Lung (tissue), 12 donors: ENCODE data around the gene PPP1R1C. TPM values are rescaled to one million over a fixed set of nuclear protein-coding genes. Genes with fewer than 3 reads are reported as not detected.
A peak's percentile ranks its signal among the peaks of the same experiment; 100 is the strongest.

ENCODE experiments used
- ATAC-seq: fragments of 200-7000 bp; cut with Tn5 transposase; one replicate; pipeline ENCODE4 v1.9.1; 2020; ENCODE audit warnings: moderate number of reproducible peaks; ENCODE audit not compliant: insufficient read depth, low FRiP score
- DNase-seq, 3 donors: peaks; one replicate each; pipeline ENCODE4 v3.0.0-alpha.2; 2013 to 2017
- H3K27ac ChIP-seq, 2 donors: one replicate each; pipeline ENCODE4 v1.5.1; 2013; ENCODE audit warnings: mild to moderate bottlenecking in 2 of 2, moderate library complexity in 2 of 2, control low read depth in 1 of 2, inconsistent platforms in 1 of 2, low read depth in 1 of 2, low read length in 1 of 2
- H3K27me3 ChIP-seq, 3 donors: one replicate each; pipeline ENCODE4 v1.5.1; 2013; ENCODE audit warnings: low read length in 2 of 3; ENCODE audit not compliant: control insufficient read depth in 3 of 3, insufficient read depth in 3 of 3
- H3K36me3 ChIP-seq, 4 donors: one replicate each; pipeline ENCODE4 v1.5.1; 2013; ENCODE audit warnings: low read length in 4 of 4, mild to moderate bottlenecking in 1 of 4, moderate library complexity in 1 of 4; ENCODE audit not compliant: control insufficient read depth in 4 of 4, insufficient read depth in 4 of 4
- H3K4me1 ChIP-seq, 5 donors: one replicate each; pipeline ENCODE4 v1.5.1; 2013; ENCODE audit warnings: low read length in 5 of 5, mild to moderate bottlenecking in 2 of 5, moderate library complexity in 1 of 5; ENCODE audit not compliant: control insufficient read depth in 5 of 5, insufficient read depth in 5 of 5
- H3K4me3 ChIP-seq: one replicate; pipeline ENCODE4 v1.5.1; 2013; ENCODE audit warnings: mild to moderate bottlenecking, control low read depth, moderate library complexity
- H3K9ac ChIP-seq, 2 donors: one replicate each; pipeline ENCODE4 v1.5.1; 2013; ENCODE audit warnings: low read length in 2 of 2, control low read depth in 1 of 2; ENCODE audit not compliant: insufficient read depth in 1 of 2
- H3K9me3 ChIP-seq, 4 donors: one replicate each; pipeline ENCODE4 v1.5.1; 2013; ENCODE audit warnings: low read length in 3 of 4, mild to moderate bottlenecking in 1 of 4, moderate library complexity in 1 of 4; ENCODE audit not compliant: control insufficient read depth in 4 of 4, insufficient read depth in 3 of 4
- CTCF ChIP-seq: IDR thresholded peaks from 2 replicates; pipeline ENCODE4 v1.5.1; 2012; ENCODE audit warnings: mild to moderate bottlenecking; ENCODE audit errors: control extremely low read depth, extremely low read depth
- WGBS, 2 donors: extraction: QIAGEN DNeasy Blood & Tissue Kit; methylation state at CpG; one replicate each; pipeline ENCODE4 v1.1.7; 2013; 5-methylcytosine and 5-hydroxymethylcytosine counted together
- polyA plus RNA-seq, 2 donors: library from polyadenylated mRNA; stranded (reverse); fragments of 200-250 nt; gene quantifications; one replicate each; pipeline ENCODE4 v1.2.1, GENCODE V29; 2013
- total RNA-seq, 2 donors: library from RNA; depleted of rRNA in 1 of 2; stranded (reverse); fragments of >200 nt in 1 of 2; gene quantifications; one replicate each; pipeline ENCODE4 v1.2.1, GENCODE V29; 2014 to 2021
- donor health status: control.
- donor health status: control.
- donor health status: Bipolar disorder and iron deficiency.
- donor health status: healthy.
- donor health status: DM: yes; HTN: yes; CAD: no.

Gene PPP1R1C
- total and polyA plus RNA-seq, 4 donors = 1.2 to 6.3 (median 4.5) TPM

- H3K27ac ChIP-seq = peak overlapping the region in 1 of 2 donors; percentile 22
- no peak overlapping the region for H3K4me3 ChIP-seq
- H3K9ac ChIP-seq = no peak overlapping the region
- H3K36me3 ChIP-seq = no peaks in the 10 kb centered on the region
- ATAC-seq (no peak), DNase-seq (peak; percentile 65 to 91 (median 77))
- H3K27me3 ChIP-seq = no peaks in the 10 kb centered on the region
- WGBS, 2 donors = 75 to 89% methylated on average over 3 of the region's 3 CpGs
- H3K4me1 ChIP-seq = peaks cover 0 to 43% (median 12%) of the 10 kb centered on the region in 5 donors
- TF ChIP-seq CTCF = no peak
- H3K9me3 ChIP-seq = no peaks in the 10 kb centered on the region
These were observed 78.5 kb downstream of the PPP1R1C start for GRCh38 chr2:182064019-182064778.

DNA sequence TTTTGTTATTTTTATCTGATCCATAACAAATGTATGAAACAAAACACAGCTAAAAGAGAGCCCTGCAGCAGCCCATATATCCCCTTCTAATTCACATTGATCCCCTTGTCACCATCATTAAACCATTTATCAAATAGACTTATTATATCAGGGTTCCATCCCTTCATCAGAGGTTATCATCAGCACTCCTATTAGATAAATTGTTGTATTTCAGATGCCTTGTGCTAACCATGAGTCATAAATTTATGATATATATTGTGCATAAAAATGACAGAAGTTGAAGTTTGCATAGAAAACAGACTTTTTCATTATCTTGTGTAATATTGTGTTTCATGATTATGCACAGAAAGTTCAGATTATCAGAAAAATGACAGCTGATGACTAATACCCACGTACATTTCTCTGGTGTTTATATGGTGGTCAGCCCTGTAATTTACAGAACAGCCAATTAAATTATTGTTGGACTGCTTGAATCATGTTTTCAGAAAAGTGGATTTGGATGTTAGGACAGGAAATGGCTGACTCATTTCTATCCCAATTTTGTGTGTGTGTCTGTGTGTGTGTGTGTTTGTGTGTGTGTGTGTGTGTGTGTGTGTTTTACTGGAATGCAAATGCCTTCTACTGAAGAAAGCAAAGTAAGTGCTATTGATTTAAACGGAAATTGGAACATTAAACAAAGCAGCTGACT, 80.9 kb downstream of the PPP1R1C start:
- Histone ChIP-seq H3K27ac (no peak overlapping the region), H3K27me3 (no peaks in the 10 kb centered on the region), H3K4me1 (peaks cover 0 to 44% (median 12%) of the 10 kb centered on the region in 5 donors), H3K9me3 (no peaks in the 10 kb centered on the region), H3K9ac (no peak overlapping the region), H3K36me3 (no peaks in the 10 kb centered on the region), H3K4me3 (no peak overlapping the region)
- ATAC-seq (no peak), DNase-seq (peak; percentile 60 to 91 (median 83))
- no peak for TF ChIP-seq CTCF
- WGBS, 2 donors = 53 to 85% methylated on average over 2 of the region's 2 CpGs

DNA sequence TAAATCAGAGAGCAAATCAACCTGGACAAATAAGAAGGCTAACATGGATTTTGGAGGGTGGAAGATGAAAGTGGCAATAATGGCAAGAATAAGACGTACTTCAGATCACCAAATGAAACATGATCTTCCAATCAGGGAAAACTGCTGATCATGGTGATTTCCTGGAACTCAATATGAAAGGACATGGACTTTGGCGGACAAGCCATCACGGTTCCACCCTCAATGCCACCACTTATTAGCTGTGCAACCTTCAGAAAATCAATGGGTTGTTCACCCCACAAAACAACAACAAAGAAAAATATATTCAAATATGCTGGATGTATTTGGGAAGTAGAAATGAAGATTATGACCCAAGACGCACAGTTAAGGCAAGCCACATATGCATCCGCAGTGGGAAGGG, 81.7 kb downstream of the PPP1R1C start:
- H3K27ac ChIP-seq = no peak overlapping the region
- 91 to 96% methylated on average over 5 of the region's 5 CpGs for WGBS, 2 donors

More for the DNA sequence above, 81.7 kb downstream of the PPP1R1C start:
- no peak for DNase-seq
- Histone ChIP-seq H3K9me3 (no peaks in the 10 kb centered on the region), H3K4me1 (peaks cover 0 to 44% (median 12%) of the 10 kb centered on the region in 5 donors), H3K4me3 (no peak overlapping the region), H3K27me3 (no peaks in the 10 kb centered on the region), H3K36me3 (no peaks in the 10 kb centered on the region), H3K9ac (no peak overlapping the region)
- ATAC-seq = no peak
- TF ChIP-seq CTCF = no peak
